ENCODE data around the gene C19orf85. TPM values are rescaled to one million over a fixed set of nuclear protein-coding genes. Genes with fewer than 3 reads are reported as not detected.

The C19orf85 gene
- total and polyA plus RNA-seq, 4 donors = not detected

- TF ChIP-seq ZBTB33 (IDR thresholded peaks at IDR 0.05) (no peak), HNF4A (conservative IDR thresholded peaks at IDR 0.05) (no peak), REST (IDR thresholded peaks at IDR 0.05) (no peak), RXRA (IDR thresholded peaks at IDR 0.05) (no peak), GABPA (IDR thresholded peaks at IDR 0.05 in 1 of 2, conservative IDR thresholded peaks at IDR 0.05 in 1 of 2) (no peak), SP1 (IDR thresholded peaks at IDR 0.05) (no peak), HNF4G (IDR thresholded peaks at IDR 0.05) (no peak), TAF1 (conservative IDR thresholded peaks at IDR 0.05) (no peak), NR2F2 (IDR thresholded peaks at IDR 0.05) (no peak), RAD21 (IDR thresholded peaks at IDR 0.05) (no peak), JUND (IDR thresholded peaks at IDR 0.05) (no peak), EGR1 (IDR thresholded peaks at IDR 0.05; ENCODE audit: low read depth in 2 of 2) (no peak), FOXA1 (IDR thresholded peaks at IDR 0.05) (no peak)
- Histone ChIP-seq H3K27me3 (ENCODE audit: control insufficient read depth in 4 of 4, insufficient read depth in 4 of 4, low read length in 3 of 4) (no peaks in the 10 kb centered on the region), H3K9me3 (ENCODE audit: control insufficient read depth in 4 of 4, low read length in 3 of 4) (no peaks in the 10 kb centered on the region), H3K4me1 (ENCODE audit: control insufficient read depth in 4 of 4, insufficient read depth in 4 of 4, low read length in 3 of 4) (peaks cover 9 to 33% (median 20%) of the 10 kb centered on the region in 4 donors), H3K4me3 (ENCODE audit: low read depth in 1 of 3, low read length in 3 of 3) (no peak overlapping the region), H3K9ac (ENCODE audit: low read depth in 1 of 2, low read length in 2 of 2) (no peak overlapping the region), H3K36me3 (ENCODE audit: control insufficient read depth in 4 of 4, insufficient read depth in 3 of 4, low read depth in 1 of 4, low read length in 3 of 4) (peaks cover 0 to 11% (median 5%) of the 10 kb centered on the region in 4 donors), H3K27ac (ENCODE audit: low read depth in 1 of 2, low read length in 2 of 2) (no peak overlapping the region)
- DNase-seq (ENCODE audit: low spot score) = no peak
- WGBS = 88% methylated on average over 40 of the region's 40 CpGs
Measured at GRCh38 chr19:55481794-55482155, 17.2 kb upstream of the C19orf85 start.

GRCh38 chr19:55481148-55481793 is 16.7 kb upstream of the C19orf85 start:
- WGBS = 98% methylated on average over 52 of the region's 52 CpGs
- H3K27ac ChIP-seq (ENCODE audit: low read depth in 1 of 2, low read length in 2 of 2) = no peak overlapping the region
- no peak for DNase-seq (ENCODE audit: low spot score)
- H3K36me3 ChIP-seq (ENCODE audit: control insufficient read depth in 4 of 4, insufficient read depth in 3 of 4, low read depth in 1 of 4, low read length in 3 of 4) = peaks cover 0 to 11% (median 5%) of the 10 kb centered on the region in 4 donors
- no peak overlapping the region for H3K9ac ChIP-seq (ENCODE audit: low read depth in 1 of 2, low read length in 2 of 2)
- H3K9me3 ChIP-seq (ENCODE audit: control insufficient read depth in 4 of 4, low read length in 3 of 4) = no peaks in the 10 kb centered on the region
- H3K4me1 ChIP-seq (ENCODE audit: control insufficient read depth in 4 of 4, insufficient read depth in 4 of 4, low read length in 3 of 4) = peaks cover 9 to 33% (median 20%) of the 10 kb centered on the region in 4 donors
- H3K27me3 ChIP-seq (ENCODE audit: control insufficient read depth in 4 of 4, insufficient read depth in 4 of 4, low read length in 3 of 4) = no peaks in the 10 kb centered on the region
- TF ChIP-seq FOXA1 (IDR thresholded peaks at IDR 0.05) = no peak
- TF ChIP-seq ATF3 (IDR thresholded peaks at IDR 0.05) = no peak
- TF ChIP-seq RAD21 (IDR thresholded peaks at IDR 0.05) = no peak
- TF ChIP-seq SP1 (IDR thresholded peaks at IDR 0.05) = no peak
- TF ChIP-seq HNF4G (IDR thresholded peaks at IDR 0.05) = no peak
- TF ChIP-seq MAX (IDR thresholded peaks at IDR 0.05) = no peak
- TF ChIP-seq FOXA2 (IDR thresholded peaks at IDR 0.05) = no peak
- no peak overlapping the region for H3K4me3 ChIP-seq (ENCODE audit: low read depth in 1 of 3, low read length in 3 of 3)

All from liver (tissue), 9 donors.